Endodermal cell (in vitro differentiated cells): ENCODE measurements around the gene NHEJ1. TPM values are rescaled to one million over a fixed set of nuclear protein-coding genes. Genes with fewer than 3 reads are reported as not detected.

Experiments
- DNase-seq: peaks from one replicate; pipeline ENCODE4 v3.0.0-alpha.2; 2017
- H3K27ac ChIP-seq: 2 replicates; pipeline ENCODE4 v1.5.1; 2013; ENCODE audit warnings: mild to moderate bottlenecking, low read depth, low read length, moderate library complexity
- H3K27me3 ChIP-seq: 2 replicates; pipeline ENCODE4 v1.6.1; 2013; ENCODE audit warnings: mild to moderate bottlenecking, low read length, moderate library complexity; ENCODE audit not compliant: insufficient read depth, control insufficient read depth, poor library complexity, severe bottlenecking
- H3K36me3 ChIP-seq: 2 replicates; pipeline ENCODE4 v1.7.0; 2013; ENCODE audit warnings: mild to moderate bottlenecking, low read length, moderate library complexity; ENCODE audit not compliant: control insufficient read depth, insufficient read depth
- H3K4me1 ChIP-seq: one replicate; pipeline ENCODE4 v1.7.0; 2013; ENCODE audit warnings: low read length; ENCODE audit not compliant: control insufficient read depth, insufficient read depth
- H3K4me3 ChIP-seq: 2 replicates; pipeline ENCODE4 v1.5.1; 2013; ENCODE audit warnings: mild to moderate bottlenecking, low read length, moderate library complexity
- H3K9ac ChIP-seq: 2 replicates; pipeline ENCODE4 v1.6.1; 2013; ENCODE audit warnings: mild to moderate bottlenecking, low read length, moderate library complexity; ENCODE audit not compliant: poor library complexity, severe bottlenecking; ENCODE audit errors: extremely low read depth
- H3K9me3 ChIP-seq: 2 replicates; pipeline ENCODE4 v1.6.1; 2013; ENCODE audit warnings: mild to moderate bottlenecking, low read length, moderate library complexity; ENCODE audit not compliant: control insufficient read depth
- H3K27ac Mint-ChIP-seq: 2 replicates; pipeline ENCODE4 v1.8.0; 2020; ENCODE audit warnings: mixed read lengths
- H3K27me3 Mint-ChIP-seq: 2 replicates; pipeline ENCODE4 v1.8.0; 2021; ENCODE audit warnings: mild to moderate bottlenecking, mixed read lengths; ENCODE audit not compliant: insufficient read depth
- H3K36me3 Mint-ChIP-seq: 2 replicates; pipeline ENCODE4 v1.8.0; 2020; ENCODE audit warnings: low read depth, mixed read lengths
- H3K4me1 Mint-ChIP-seq: 2 replicates; pipeline ENCODE4 v1.8.0; 2020; ENCODE audit warnings: mixed read lengths
- H3K4me3 Mint-ChIP-seq: 2 replicates; pipeline ENCODE4 v1.8.0; 2020; ENCODE audit warnings: mild to moderate bottlenecking, moderate library complexity, mixed read lengths
- H3K9me3 Mint-ChIP-seq: 2 replicates; pipeline ENCODE4 v1.8.0; 2020; ENCODE audit warnings: mild to moderate bottlenecking, mixed read lengths
- WGBS, 2 experiments: methylation state at CpG; one replicate each; pipeline versions ENCODE4 v1.1.5 to v1.1.7; 2013; ENCODE audit warnings: missing lambda C conversion rate in 2 of 2, mixed read lengths in 1 of 2; ENCODE audit not compliant: insufficient coverage in 1 of 2, insufficient read length in 1 of 2; 5-methylcytosine and 5-hydroxymethylcytosine counted together
- total RNA-seq, 2 donors: library from RNA; stranded (reverse); fragmentation: NEBNext Ultra II Directional in 1 of 2; extraction: Animal tissue kit (Norgen Biotek cat#: 25700) in 1 of 2; gene quantifications; 2 replicates in 1 of 2; 3 replicates in 1 of 2; pipeline ENCODE4 v1.2.1, GENCODE V29; 2021
- TF ChIP-seq, protein P1 (sequence below): fragments of 200-600 bp; sonication (generic); conservative IDR thresholded peaks from 2 replicates; pipeline ENCODE4 v1.5.0; 2021; ENCODE audit warnings: antibody characterized with exemption, mild to moderate bottlenecking

Gene NHEJ1
- total RNA-seq, 2 donors from 2014 or later: 16.2 to 27.4 TPM

DNA sequence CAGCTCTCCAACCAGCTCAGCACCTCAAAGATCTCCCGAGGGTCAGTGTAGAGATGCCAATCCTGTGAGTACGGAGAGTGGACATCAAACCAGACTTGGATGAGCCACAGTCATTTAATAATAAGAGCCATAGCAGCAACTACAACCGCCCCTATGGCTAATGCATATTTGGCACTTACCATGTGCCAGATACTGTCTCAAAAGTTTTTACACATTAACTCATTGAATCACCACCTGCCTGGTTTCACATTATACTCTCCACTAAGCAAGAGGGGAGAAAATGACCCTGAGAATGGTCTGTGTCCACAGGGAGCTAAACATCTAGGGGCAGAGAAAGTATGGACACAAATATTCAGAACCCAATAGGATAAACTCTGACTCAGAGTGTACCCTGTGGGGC lies 13.5 kb upstream of the NHEJ1 start:
- H3K27ac ChIP-seq: no peak overlapping the region
- H3K4me1 ChIP-seq: no peaks in the 10 kb centered on the region
- H3K27ac Mint-ChIP-seq: no peak overlapping the region
- no peak for DNase-seq
- peaks cover 13% of the 10 kb centered on the region for H3K36me3 Mint-ChIP-seq
- H3K9me3 ChIP-seq: no peaks in the 10 kb centered on the region
- H3K9me3 Mint-ChIP-seq: no peaks in the 10 kb centered on the region
- no peak overlapping the region for H3K4me3 Mint-ChIP-seq
- H3K4me3 ChIP-seq: no peak overlapping the region
- H3K4me1 Mint-ChIP-seq: peaks cover 19% of the 10 kb centered on the region
- no peak overlapping the region for H3K9ac ChIP-seq
- TF ChIP-seq, protein P1, sequence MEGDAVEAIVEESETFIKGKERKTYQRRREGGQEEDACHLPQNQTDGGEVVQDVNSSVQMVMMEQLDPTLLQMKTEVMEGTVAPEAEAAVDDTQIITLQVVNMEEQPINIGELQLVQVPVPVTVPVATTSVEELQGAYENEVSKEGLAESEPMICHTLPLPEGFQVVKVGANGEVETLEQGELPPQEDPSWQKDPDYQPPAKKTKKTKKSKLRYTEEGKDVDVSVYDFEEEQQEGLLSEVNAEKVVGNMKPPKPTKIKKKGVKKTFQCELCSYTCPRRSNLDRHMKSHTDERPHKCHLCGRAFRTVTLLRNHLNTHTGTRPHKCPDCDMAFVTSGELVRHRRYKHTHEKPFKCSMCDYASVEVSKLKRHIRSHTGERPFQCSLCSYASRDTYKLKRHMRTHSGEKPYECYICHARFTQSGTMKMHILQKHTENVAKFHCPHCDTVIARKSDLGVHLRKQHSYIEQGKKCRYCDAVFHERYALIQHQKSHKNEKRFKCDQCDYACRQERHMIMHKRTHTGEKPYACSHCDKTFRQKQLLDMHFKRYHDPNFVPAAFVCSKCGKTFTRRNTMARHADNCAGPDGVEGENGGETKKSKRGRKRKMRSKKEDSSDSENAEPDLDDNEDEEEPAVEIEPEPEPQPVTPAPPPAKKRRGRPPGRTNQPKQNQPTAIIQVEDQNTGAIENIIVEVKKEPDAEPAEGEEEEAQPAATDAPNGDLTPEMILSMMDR: no peak
- H3K27me3 Mint-ChIP-seq: peaks cover 4% of the 10 kb centered on the region
- H3K27me3 ChIP-seq: no peaks in the 10 kb centered on the region
- H3K36me3 ChIP-seq: peaks cover 29% of the 10 kb centered on the region
- WGBS, 2 experiments: 98 to 100% methylated on average over 2 to 3 of the region's 3 CpGs

DNA sequence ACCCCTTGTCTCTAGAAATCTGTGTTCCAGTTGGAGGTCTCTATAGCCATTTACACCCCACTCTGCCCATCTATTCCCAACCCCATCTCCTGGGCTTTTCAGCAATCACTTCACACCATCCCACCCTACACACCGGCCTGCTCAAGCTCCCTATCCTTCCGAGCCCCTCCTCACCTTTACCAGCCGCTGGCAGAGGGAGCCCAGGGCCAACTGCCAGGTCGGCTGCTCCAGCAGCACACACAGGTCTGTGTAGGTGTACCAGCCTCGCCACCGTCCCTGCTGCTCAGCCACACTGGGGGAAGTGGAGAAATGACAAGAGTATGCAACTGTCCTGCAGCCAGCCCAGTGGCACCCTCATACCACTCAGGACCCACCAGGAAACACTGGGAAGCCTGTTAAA lies 12.6 kb upstream of the NHEJ1 start:
- Histone ChIP-seq H3K4me1 (no peaks in the 10 kb centered on the region), H3K36me3 (peaks cover 29% of the 10 kb centered on the region), H3K27ac (no peak overlapping the region), H3K27me3 (no peaks in the 10 kb centered on the region), H3K9me3 (no peaks in the 10 kb centered on the region), H3K4me3 (no peak overlapping the region), H3K9ac (no peak overlapping the region)
- H3K4me3 Mint-ChIP-seq: no peak overlapping the region
- H3K9me3 Mint-ChIP-seq: no peaks in the 10 kb centered on the region
- peaks cover 13% of the 10 kb centered on the region for H3K4me1 Mint-ChIP-seq
- TF ChIP-seq, protein P1: no peak
- H3K27ac Mint-ChIP-seq: no peak overlapping the region
- DNase-seq: no peak
- peaks cover 13% of the 10 kb centered on the region for H3K36me3 Mint-ChIP-seq
- WGBS, 2 experiments: 95 to 100% methylated on average over 2 to 6 of the region's 6 CpGs
- H3K27me3 Mint-ChIP-seq: peaks cover 6% of the 10 kb centered on the region

DNA sequence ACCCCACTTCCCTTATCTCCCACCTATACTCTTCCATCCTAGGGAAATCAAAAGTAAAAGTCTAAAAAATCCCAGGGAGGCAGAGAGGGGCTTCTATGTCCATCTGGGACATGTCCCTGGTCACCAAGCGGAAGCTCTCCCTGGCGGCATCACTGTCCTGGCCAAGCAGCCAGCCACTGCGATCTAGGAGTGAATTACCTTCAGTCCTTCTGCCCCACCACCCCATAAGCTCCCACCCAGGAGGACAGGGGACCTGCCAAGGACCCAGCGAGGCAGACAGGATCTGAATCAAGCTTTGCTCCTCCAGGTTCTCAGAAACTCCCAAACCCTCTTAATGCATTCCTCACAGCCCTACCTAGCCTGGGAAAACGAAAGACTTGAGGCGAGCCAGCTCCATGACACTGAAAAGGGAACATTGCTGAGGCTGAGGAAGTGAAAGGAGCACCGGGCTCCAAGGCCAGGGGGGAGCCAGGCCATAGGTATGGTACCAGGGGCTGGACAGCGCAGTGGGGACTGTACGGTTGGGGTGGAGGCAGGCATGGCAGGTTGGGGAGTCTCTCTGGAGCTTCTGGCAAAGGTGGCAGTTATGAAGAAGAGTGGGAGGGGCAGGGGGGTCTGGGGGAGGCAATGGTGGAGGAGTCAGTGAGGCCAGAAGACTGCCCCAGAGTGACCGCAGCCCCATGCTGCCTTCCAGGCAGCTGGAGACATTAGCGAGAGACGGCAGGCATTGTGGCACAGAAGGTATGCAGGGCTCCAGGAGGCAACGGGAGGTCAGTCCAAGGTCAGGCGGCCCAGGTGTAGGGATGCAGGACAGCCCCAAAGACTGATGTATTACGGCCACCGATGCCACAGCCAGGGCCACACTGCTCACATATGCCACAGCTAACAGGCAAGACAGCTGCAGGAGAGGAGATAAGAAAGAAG lies 11.9 kb upstream of the NHEJ1 start:
- H3K4me1 ChIP-seq: peaks cover 3% of the 10 kb centered on the region
- H3K9ac ChIP-seq: no peak overlapping the region
- H3K4me3 Mint-ChIP-seq: no peak overlapping the region
- peaks cover 29% of the 10 kb centered on the region for H3K36me3 ChIP-seq
- H3K27ac ChIP-seq: no peak overlapping the region
- H3K27me3 Mint-ChIP-seq: peaks cover 6% of the 10 kb centered on the region
- H3K9me3 Mint-ChIP-seq: no peaks in the 10 kb centered on the region
- TF ChIP-seq, protein P1: no peak
- H3K27me3 ChIP-seq: no peaks in the 10 kb centered on the region
- no peak overlapping the region for H3K27ac Mint-ChIP-seq
- DNase-seq: no peak
- H3K4me3 ChIP-seq: no peak overlapping the region
- H3K4me1 Mint-ChIP-seq: peaks cover 12% of the 10 kb centered on the region
- H3K9me3 ChIP-seq: no peaks in the 10 kb centered on the region
- WGBS, 2 experiments: 88 to 89% methylated on average over 14 to 16 of the region's 16 CpGs
- H3K36me3 Mint-ChIP-seq: peaks cover 13% of the 10 kb centered on the region
